Inflammatory macrophage treated with lipopolysaccharide for 1 hour (primary cell): ENCODE measurements around the gene CD209.

Experiments
- DNase-seq, 2 donors: peaks; one replicate each; pipeline ENCODE4 v3.0.0-alpha.2; 2020 to 2022

Gene CD209

GRCh38 chr19:7704280-7705060, 42.9 kb downstream of the CD209 start:
- no peak for DNase-seq

- DNase-seq = no peak
Measured at GRCh38 chr19:7703332-7703731, 44.0 kb downstream of the CD209 start.

- peak; percentile 42 to 46 for DNase-seq
Measured at GRCh38 chr19:7701654-7702457, 45.5 kb downstream of the CD209 start, which contains the start of gene FCER2. FCER2 (minus strand) TSS chr19:7702131; CDS start chr19:7699760, 2,371 bp downstream.

GRCh38 chr19:7701049-7701653, 46.2 kb downstream of the CD209 start:
- no peak for DNase-seq

- DNase-seq = peak; percentile 54 to 55
Measured at GRCh38 chr19:7699417-7700401, 47.6 kb downstream of the CD209 start.

- no peak for DNase-seq
Measured at GRCh38 chr19:7699003-7699402, 48.3 kb downstream of the CD209 start.

- no peak for DNase-seq
Measured at GRCh38 chr19:7698583-7698982, 48.8 kb downstream of the CD209 start.

GRCh38 chr19:7697721-7698287, 49.5 kb downstream of the CD209 start:
- DNase-seq = no peak

GRCh38 chr19:7694499-7694898, 52.8 kb downstream of the CD209 start:
- no peak for DNase-seq

- no peak for DNase-seq
Measured at GRCh38 chr19:7692417-7693088, 54.8 kb downstream of the CD209 start.

GRCh38 chr19:7691497-7691896, 55.8 kb downstream of the CD209 start:
- DNase-seq = no peak

- no peak for DNase-seq
Measured at GRCh38 chr19:7690779-7691258, 56.5 kb downstream of the CD209 start.
